Measurements from ENCODE around the gene SMIM24. TPM values are rescaled to one million over a fixed set of nuclear protein-coding genes. Genes with fewer than 3 reads are reported as not detected.

Gene SMIM24
- total RNA-seq, 1 experiment from 2014 or later, result 0.36 TPM

- no peaks in the 10 kb centered on the region for H3K9me2 ChIP-seq (replicated peaks; ENCODE audit: low read length)
- no peak overlapping the region for H3K4me2 ChIP-seq (ENCODE audit: low read length)
- no TSS peak for BruUV-seq (replicated peaks)
- H3K9ac ChIP-seq (ENCODE audit: low read length), result no peak overlapping the region
- H3K4me3 ChIP-seq (ENCODE audit: low read length), result no peak overlapping the region
- peaks cover 9% of the 10 kb centered on the region for H3K4me1 ChIP-seq (ENCODE audit: insufficient read depth, low read length)
- DNase-seq (no peak), ATAC-seq (no peak)
- H3K27me3 ChIP-seq (ENCODE audit: low read length), result no peaks in the 10 kb centered on the region
- H3K36me3 ChIP-seq (ENCODE audit: low read depth, low read length), result peaks cover 5% of the 10 kb centered on the region; the same call in 1 of the 2 replicates
- H3K27ac ChIP-seq (ENCODE audit: low read length), result peak overlapping the region; percentile 89; the same call in 1 of the 2 replicates
- no peaks in the 10 kb centered on the region for H3K9me3 ChIP-seq (ENCODE audit: low read length)
- no peaks in the 10 kb centered on the region for H4K20me1 ChIP-seq (ENCODE audit: low read length)
- no peak overlapping the region for H2AFZ ChIP-seq (ENCODE audit: low read length)
- no peaks in the 10 kb centered on the region for H3F3A ChIP-seq (ENCODE audit: low read length, unreplicated experiment)
- H3K79me2 ChIP-seq (ENCODE audit: low read length), result no peaks in the 10 kb centered on the region
- ChIA-PET CTCF (no interaction called here), POLR2A (ENCODE audit: unreplicated experiment) (no interaction called here)
- intact Hi-C loops (cut with micrococcal nuclease), result no loop called here
- TF ChIP-seq EZH2 (IDR thresholded peaks at IDR 0.05; ENCODE audit: low read length, unreplicated experiment), result no peak
- no peak for TF ChIP-seq EZH2phosphoT487 (IDR thresholded peaks at IDR 0.05; ENCODE audit: borderline replicate concordance, low read length)
- no peak for TF ChIP-seq CTCF (conservative IDR thresholded peaks at IDR 0.05; ENCODE audit: low read depth, low read length)
Measured at GRCh38 chr19:3452171-3452941, 28.0 kb downstream of the SMIM24 start.

- DNase-seq (no peak), ATAC-seq (no peak)
- intact Hi-C loops (cut with micrococcal nuclease), result no loop called here
- Histone ChIP-seq H3F3A (ENCODE audit: low read length, unreplicated experiment) (no peaks in the 10 kb centered on the region), H3K79me2 (ENCODE audit: low read length) (no peaks in the 10 kb centered on the region), H3K36me3 (ENCODE audit: low read depth, low read length) (peaks cover 5% of the 10 kb centered on the region; the same call in 1 of the 2 replicates), H3K27ac (ENCODE audit: low read length) (peak overlapping the region; percentile 89), H3K4me3 (ENCODE audit: low read length) (no peak overlapping the region), H3K9me2 (replicated peaks; ENCODE audit: low read length) (no peaks in the 10 kb centered on the region), H3K9ac (ENCODE audit: low read length) (peak overlapping the region; percentile 75), H3K27me3 (ENCODE audit: low read length) (no peaks in the 10 kb centered on the region), H3K4me2 (ENCODE audit: low read length) (no peak overlapping the region), H3K9me3 (ENCODE audit: low read length) (no peaks in the 10 kb centered on the region), H2AFZ (ENCODE audit: low read length) (no peak overlapping the region), H4K20me1 (ENCODE audit: low read length) (no peaks in the 10 kb centered on the region), H3K4me1 (ENCODE audit: insufficient read depth, low read length) (peaks cover 9% of the 10 kb centered on the region)
- POLR2A ChIA-PET (ENCODE audit: unreplicated experiment), result no interaction called here
- BruUV-seq (replicated peaks), result no TSS peak
- CTCF ChIA-PET, result no interaction called here
- TF ChIP-seq CTCF (conservative IDR thresholded peaks at IDR 0.05; ENCODE audit: low read depth, low read length) (no peak), EZH2phosphoT487 (IDR thresholded peaks at IDR 0.05; ENCODE audit: borderline replicate concordance, low read length) (no peak), EZH2 (IDR thresholded peaks at IDR 0.05; ENCODE audit: low read length, unreplicated experiment) (no peak)
Measured at GRCh38 chr19:3451451-3451866, 28.9 kb downstream of the SMIM24 start.

- H3K9ac ChIP-seq (ENCODE audit: low read length), result peak overlapping the region; percentile 75
- H3K36me3 ChIP-seq (ENCODE audit: low read depth, low read length), result peaks cover 5% of the 10 kb centered on the region; the same call in 1 of the 2 replicates
- intact Hi-C loops (cut with micrococcal nuclease), result no loop called here
Measured at GRCh38 chr19:3450796-3451411, 29.4 kb downstream of the SMIM24 start.

More at GRCh38 chr19:3450796-3451411, 29.4 kb downstream of the SMIM24 start:
- TF ChIP-seq EZH2 (IDR thresholded peaks at IDR 0.05; ENCODE audit: low read length, unreplicated experiment), result no peak
- no peak for TF ChIP-seq EZH2phosphoT487 (IDR thresholded peaks at IDR 0.05; ENCODE audit: borderline replicate concordance, low read length)
- TF ChIP-seq CTCF (conservative IDR thresholded peaks at IDR 0.05; ENCODE audit: low read depth, low read length), result no peak
- ChIA-PET POLR2A (ENCODE audit: unreplicated experiment) (no interaction called here), CTCF (no interaction called here)
- no peaks in the 10 kb centered on the region for H3K9me2 ChIP-seq (replicated peaks; ENCODE audit: low read length)
- no TSS peak for BruUV-seq (replicated peaks)
- H3K27me3 ChIP-seq (ENCODE audit: low read length), result no peaks in the 10 kb centered on the region
- H3K9me3 ChIP-seq (ENCODE audit: low read length), result no peaks in the 10 kb centered on the region
- DNase-seq, result peak; percentile 74
- H3K4me3 ChIP-seq (ENCODE audit: low read length), result no peak overlapping the region
- H3F3A ChIP-seq (ENCODE audit: low read length, unreplicated experiment), result no peaks in the 10 kb centered on the region
- peak overlapping the region; percentile 89 for H3K27ac ChIP-seq (ENCODE audit: low read length)
- H3K4me1 ChIP-seq (ENCODE audit: insufficient read depth, low read length), result peaks cover 9% of the 10 kb centered on the region
- no peaks in the 10 kb centered on the region for H4K20me1 ChIP-seq (ENCODE audit: low read length)
- H3K79me2 ChIP-seq (ENCODE audit: low read length), result no peaks in the 10 kb centered on the region
- ATAC-seq, result peak; percentile 90
- no peak overlapping the region for H2AFZ ChIP-seq (ENCODE audit: low read length)
- H3K4me2 ChIP-seq (ENCODE audit: low read length), result no peak overlapping the region

Data from PC-3 (cell line).